K562 (cell line): Measurements from ENCODE around the gene NPFFR1. TPM values are rescaled to one million over a fixed set of nuclear protein-coding genes. Genes with fewer than 3 reads are reported as not detected.

Experiments
- ATAC-seq: fragments of 200-7000 bp; cut with Tn5 transposase; 3 replicates; pipeline ENCODE4 v1.9.1; 2020; ENCODE audit warnings: moderate library complexity
- BruUV-seq: library from RNA; stranded (reverse); fragments of 400-500 nt; replicated peaks from 2 replicates; lab custom pipeline; 2021; lab: Mats Ljungman, UMichigan
- CTCF ChIA-PET: fragments of 300-600 bp; formaldehyde crosslinking; extraction: SDS; loops from one replicate; lab custom pipeline; 2021; ENCODE audit warnings: low intra/inter-chr PET ratio; lab: Yijun Ruan, JAX
- POLR2A ChIA-PET: fragments of 300-600, 350-650 bp; sonication (Branson Sonifier 250); formaldehyde crosslinking; extraction: SDS; loops from one replicate; lab custom pipeline; 2021; ENCODE audit warnings: antibody characterized with exemption, inconsistent platforms; lab: Yijun Ruan, JAX
- DNase-seq, 4 experiments: peaks; one replicate each; pipeline versions ENCODE4 v3.0.0 to v3.0.0-alpha.2; 2011 to 2018; ENCODE audit warnings: low spot score in 3 of 4, mixed read lengths in 3 of 4; ENCODE audit errors: extremely low read depth in 1 of 4
- FAIRE-seq: peaks from 2 replicates; lab custom pipeline; 2011; peaks lifted over from hg19 to GRCh38; lab: Jason Lieb, UNC
- H2AFZ ChIP-seq: 2 replicates; pipeline ENCODE4 v1.6.0; 2011; ENCODE audit warnings: low read depth, low read length, control low read depth, inconsistent platforms
- H3K27ac ChIP-seq: fragments of 200-600 bp; 3 replicates; pipeline ENCODE4 v1.8.0; 2011; ENCODE audit warnings: low read depth, mild to moderate bottlenecking, control low read depth, inconsistent platforms, low read length, moderate library complexity, mixed read lengths; ENCODE audit errors: extremely low read depth
- H3K27me3 ChIP-seq, 2 experiments: fragments of 300-600 bp in 1 of 2; 2 replicates in 1 of 2; 3 replicates in 1 of 2; pipeline versions ENCODE4 v1.6.0 to v1.8.0; 2011; ENCODE audit warnings: inconsistent platforms in 2 of 2, low read length in 2 of 2, mild to moderate bottlenecking in 1 of 2, mixed read lengths in 1 of 2, moderate library complexity in 1 of 2; ENCODE audit not compliant: control insufficient read depth in 2 of 2, insufficient read depth in 2 of 2
- H3K36me3 ChIP-seq: fragments of 300-600 bp; 3 replicates; pipeline ENCODE4 v1.8.0; 2011; ENCODE audit warnings: mild to moderate bottlenecking, low read length, inconsistent platforms; ENCODE audit not compliant: control insufficient read depth, insufficient read depth
- H3K4me1 ChIP-seq, 2 experiments: fragments of 200-600 bp in 1 of 2; replicated peaks in 1 of 2; 2 replicates in 1 of 2; 3 replicates in 1 of 2; pipeline versions ENCODE4 v1.5.1 to v1.8.0; 2011; ENCODE audit warnings: inconsistent platforms in 2 of 2, low read length in 2 of 2, mild to moderate bottlenecking in 1 of 2, mixed read lengths in 1 of 2, moderate library complexity in 1 of 2; ENCODE audit not compliant: control insufficient read depth in 2 of 2, insufficient read depth in 2 of 2
- H3K4me2 ChIP-seq: 2 replicates; pipeline ENCODE4 v1.6.1; 2011; ENCODE audit warnings: low read length, control low read depth, inconsistent platforms, mixed read lengths; ENCODE audit not compliant: insufficient read depth
- H3K4me3 ChIP-seq: fragments of 200-600 bp; sonication (generic), shearing (Covaris generic); 2 replicates; pipeline ENCODE4 v1.5.1; 2016; ENCODE audit warnings: control low read depth, inconsistent platforms
- H3K79me2 ChIP-seq: fragments of 200-600 bp; 3 replicates; pipeline ENCODE4 v1.8.0; 2011; ENCODE audit warnings: low read length, inconsistent platforms; ENCODE audit not compliant: control insufficient read depth, insufficient read depth
- H3K9ac ChIP-seq, 2 experiments: 2 replicates each; pipeline versions ENCODE4 v1.6.0 to v1.6.1; 2011; ENCODE audit warnings: low read depth in 2 of 2, low read length in 2 of 2, control low read depth in 1 of 2, inconsistent platforms in 1 of 2, mild to moderate bottlenecking in 1 of 2, mixed read lengths in 1 of 2; ENCODE audit not compliant: insufficient read depth in 1 of 2
- H3K9me1 ChIP-seq: one replicate; pipeline ENCODE4 v1.6.0; 2011; ENCODE audit warnings: inconsistent platforms, mild to moderate bottlenecking, low read length, moderate library complexity; ENCODE audit not compliant: control insufficient read depth, insufficient read depth
- H3K9me3 ChIP-seq: replicated peaks from 2 replicates; pipeline ENCODE4 v1.5.1; 2011; ENCODE audit warnings: low read depth, low read length, inconsistent platforms; ENCODE audit not compliant: control insufficient read depth, insufficient read depth
- H4K20me1 ChIP-seq: replicated peaks from 2 replicates; pipeline ENCODE4 v1.6.1; 2011; ENCODE audit warnings: low read length, inconsistent platforms, mixed read lengths; ENCODE audit not compliant: control insufficient read depth, insufficient read depth
- CBX5 ChIP-seq: IDR thresholded peaks from 2 replicates; pipeline ENCODE4 v1.6.1; 2014; ENCODE audit warnings: low read depth, borderline replicate concordance
- FUS ChIP-seq: fragments of 200-400 bp; formaldehyde crosslinking; optimal IDR thresholded peaks from 2 replicates; pipeline ENCODE3; 2017; ENCODE audit warnings: low read depth, low read length
- NEUROD1 ChIP-seq: fragments of 150-350 bp; IDR thresholded peaks from 2 replicates; pipeline ENCODE4 v1.6.1; 2014; ENCODE audit warnings: borderline replicate concordance, low read length, low read depth; ENCODE audit not compliant: partially characterized antibody
- PRMT5 ChIP-seq: sonication (generic); formaldehyde crosslinking; IDR thresholded peaks from 2 replicates; pipeline ENCODE4 v1.5.0; 2020; ENCODE audit warnings: missing genetic modification reagents
- SRF ChIP-seq, 2 experiments: fragments of 250-450, 450-650 bp in 1 of 2; sonication (Bioruptor Pico) in 1 of 2; sonication (generic) in 1 of 2; formaldehyde crosslinking; IDR thresholded peaks; 2 replicates each; pipeline versions ENCODE4 v1.5.0 to v1.5.1; 2020 to 2022; ENCODE audit warnings: mild to moderate bottlenecking in 1 of 2, missing genetic modification reagents in 1 of 2
- SRSF3 ChIP-seq: fragments of 200-400 bp; formaldehyde crosslinking; IDR thresholded peaks from 2 replicates; pipeline ENCODE4 v1.6.1; 2016; ENCODE audit warnings: mild to moderate bottlenecking, low read length, moderate library complexity; ENCODE audit not compliant: insufficient read depth
- ZNF263 ChIP-seq: sonication (generic); formaldehyde crosslinking; IDR thresholded peaks from 2 replicates; pipeline ENCODE4 v1.8.0; 2022; ENCODE audit warnings: mild to moderate bottlenecking, missing genetic modification reagents, borderline replicate concordance
- ZNF75A ChIP-seq: fragments of 450-650 bp; formaldehyde crosslinking; IDR thresholded peaks from 2 replicates; pipeline ENCODE4 v1.4.0; 2020; ENCODE audit warnings: mild to moderate bottlenecking
- WGBS: fragments of 100-300 bp; shearing (Covaris generic); methylation state at CpG from one replicate; pipeline ENCODE4 v1.1.6; 2016; ENCODE audit warnings: low coverage, mixed read lengths; ENCODE audit not compliant: insufficient coverage; ENCODE audit errors: missing lambda C conversion rate; 5-methylcytosine and 5-hydroxymethylcytosine counted together
- in situ Hi-C: fragments of 300-500 bp; cut with MboI; formaldehyde crosslinking; loops from 4 replicates; pipeline ENCODE4 v1.15.0; 2018; ENCODE audit warnings: inconsistent platforms, mixed read lengths
- intact Hi-C: fragments of 100-400 bp; cut with micrococcal nuclease; formaldehyde crosslinking; loops from 2 replicates; pipeline ENCODE4 v1.14.2; 2022
- polyA plus RNA-seq, 8 experiments: library from polyadenylated mRNA; depleted of rRNA in 4 of 8; stranded (reverse) in 5 of 8; unstranded in 3 of 8; fragments of >200 nt; fragmentation: Nextera tagmentation in 2 of 8; fragmentation: Illumina TruSeq in 1 of 8; extraction: Ambion mirVana in 2 of 8; extraction: Trizol in 1 of 8; gene quantifications; 2 replicates each; pipeline versions ENCODE4 v1.2.1 to v1.2.3, GENCODE V29; 2011 to 2014; ENCODE audit warnings: inconsistent platforms in 1 of 8, missing spikeins in 1 of 8
- total RNA-seq, 7 experiments: library from RNA; depleted of rRNA in 6 of 7; stranded (reverse); fragments of >200 nt in 6 of 7; fragmentation: Illumina TruSeq in 2 of 7; extraction: Trizol in 2 of 7; gene quantifications; 2 replicates each; pipeline versions ENCODE4 v1.2.1 to v1.2.3, GENCODE V29; 2011 to 2021; ENCODE audit warnings: low replicate concordance in 1 of 7
- TF ChIP-seq, protein P1 (sequence below): fragments of 450-650 bp; IDR thresholded peaks from one replicate; pipeline ENCODE4 v1.6.1; 2018; ENCODE audit warnings: mild to moderate bottlenecking, moderate library complexity; ENCODE audit not compliant: partially characterized antibody
- TF ChIP-seq, protein P2 (sequence below), 2 experiments: fragments of 200-800 bp in 1 of 2; sonication (Bioruptor generic) in 1 of 2; sonication (generic) in 1 of 2; formaldehyde crosslinking in 1 of 2; IDR thresholded peaks in 1 of 2; conservative IDR thresholded peaks in 1 of 2; 2 replicates each; pipeline versions ENCODE4 v1.5.0 to v1.6.1; 2016 to 2020; ENCODE audit warnings: missing compliant biosample characterization in 1 of 2, missing genetic modification characterization in 1 of 2, missing genetic modification reagents in 1 of 2
- TF ChIP-seq, protein P3 (sequence below), 2 experiments: fragments of 450-650 bp; formaldehyde crosslinking in 1 of 2; IDR thresholded peaks; 2 replicates each; pipeline versions ENCODE4 v1.4.0 to v1.6.1; 2014 to 2020; ENCODE audit warnings: mild to moderate bottlenecking in 2 of 2, borderline replicate concordance in 1 of 2, low read depth in 1 of 2

The NPFFR1 gene
- total and polyA plus RNA-seq, 9 of the 15 experiments (the other 6 are each of a cell fraction or from before 2014, with no cell fraction given): under 0.01 TPM; not detected in 8

DNA sequence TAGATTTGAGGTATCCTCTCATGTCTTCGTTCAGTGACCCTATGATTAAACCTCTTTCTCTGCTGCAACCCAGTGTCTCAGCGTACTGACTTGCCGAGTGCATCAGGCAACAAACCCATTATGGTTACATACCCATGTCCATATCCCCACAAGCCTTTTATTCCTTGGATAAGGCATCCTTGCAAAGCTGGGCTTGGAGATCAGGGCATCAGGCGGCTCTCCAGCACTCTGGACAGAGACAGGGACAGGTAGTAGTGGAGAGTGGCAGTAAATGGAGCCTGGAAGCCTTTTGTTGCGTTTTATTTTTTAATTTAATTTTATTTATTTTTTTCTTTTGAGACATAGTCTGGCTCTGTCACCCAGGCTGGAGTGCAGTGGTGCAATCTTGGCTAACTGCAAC is 32.0 kb upstream of the NPFFR1 start:
- CTCF ChIA-PET: no interaction called here
- Histone ChIP-seq H3K36me3 (no peaks in the 10 kb centered on the region), H3K27ac (no peak overlapping the region), H3K4me3 (no peak overlapping the region), H3K9ac (no peak overlapping the region), H3K9me3 (no peaks in the 10 kb centered on the region), H3K4me2 (no peak overlapping the region), H3K9me1 (no peaks in the 10 kb centered on the region), H3K79me2 (no peaks in the 10 kb centered on the region), H4K20me1 (peaks cover 12% of the 10 kb centered on the region), H3K27me3 (no peaks in the 10 kb centered on the region; a peak in 1 of 5 replicates), H3K4me1 (no peaks in the 10 kb centered on the region), H2AFZ (no peak overlapping the region)
- 19% methylated on average over 5 of the region's 5 CpGs for WGBS
- POLR2A ChIA-PET: interaction anchor here (0.6 to 1.8 kb wide), 4 partner anchors 13 to 1819 kb away, joined by 3 to 6 read pairs (median 4); no protein-coding TSS in a partner anchor
- DNase-seq (no peak), FAIRE-seq (no peak), ATAC-seq (no peak)
- intact Hi-C loops (no loop called here), in situ Hi-C loops (no loop called here)
- BruUV-seq: no TSS peak
- no peak for TF ChIP-seq FUS
- TF ChIP-seq SRSF3: no peak
- no peak for TF ChIP-seq SRF (CRISPR knock-in tag; IDR thresholded peaks at IDR 0.05)
- TF ChIP-seq NEUROD1: no peak
- TF ChIP-seq, protein P1, sequence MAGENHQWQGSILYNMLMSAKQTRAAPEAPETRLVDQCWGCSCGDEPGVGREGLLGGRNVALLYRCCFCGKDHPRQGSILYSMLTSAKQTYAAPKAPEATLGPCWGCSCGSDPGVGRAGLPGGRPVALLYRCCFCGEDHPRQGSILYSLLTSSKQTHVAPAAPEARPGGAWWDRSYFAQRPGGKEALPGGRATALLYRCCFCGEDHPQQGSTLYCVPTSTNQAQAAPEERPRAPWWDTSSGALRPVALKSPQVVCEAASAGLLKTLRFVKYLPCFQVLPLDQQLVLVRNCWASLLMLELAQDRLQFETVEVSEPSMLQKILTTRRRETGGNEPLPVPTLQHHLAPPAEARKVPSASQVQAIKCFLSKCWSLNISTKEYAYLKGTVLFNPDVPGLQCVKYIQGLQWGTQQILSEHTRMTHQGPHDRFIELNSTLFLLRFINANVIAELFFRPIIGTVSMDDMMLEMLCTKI: no peak
- TF ChIP-seq, protein P2, sequence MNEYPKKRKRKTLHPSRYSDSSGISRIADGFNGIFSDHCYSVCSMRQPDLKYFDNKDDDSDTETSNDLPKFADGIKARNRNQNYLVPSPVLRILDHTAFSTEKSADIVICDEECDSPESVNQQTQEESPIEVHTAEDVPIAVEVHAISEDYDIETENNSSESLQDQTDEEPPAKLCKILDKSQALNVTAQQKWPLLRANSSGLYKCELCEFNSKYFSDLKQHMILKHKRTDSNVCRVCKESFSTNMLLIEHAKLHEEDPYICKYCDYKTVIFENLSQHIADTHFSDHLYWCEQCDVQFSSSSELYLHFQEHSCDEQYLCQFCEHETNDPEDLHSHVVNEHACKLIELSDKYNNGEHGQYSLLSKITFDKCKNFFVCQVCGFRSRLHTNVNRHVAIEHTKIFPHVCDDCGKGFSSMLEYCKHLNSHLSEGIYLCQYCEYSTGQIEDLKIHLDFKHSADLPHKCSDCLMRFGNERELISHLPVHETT (CRISPR knock-in tag; conservative IDR thresholded peaks at IDR 0.05 in 1 of 2, IDR thresholded peaks at IDR 0.05 in 1 of 2): no peak
- TF ChIP-seq ZNF75A (CRISPR knock-in tag): no peak
- no peak for TF ChIP-seq CBX5
- no peak for TF ChIP-seq PRMT5 (CRISPR knock-in tag)
- TF ChIP-seq, protein P3, sequence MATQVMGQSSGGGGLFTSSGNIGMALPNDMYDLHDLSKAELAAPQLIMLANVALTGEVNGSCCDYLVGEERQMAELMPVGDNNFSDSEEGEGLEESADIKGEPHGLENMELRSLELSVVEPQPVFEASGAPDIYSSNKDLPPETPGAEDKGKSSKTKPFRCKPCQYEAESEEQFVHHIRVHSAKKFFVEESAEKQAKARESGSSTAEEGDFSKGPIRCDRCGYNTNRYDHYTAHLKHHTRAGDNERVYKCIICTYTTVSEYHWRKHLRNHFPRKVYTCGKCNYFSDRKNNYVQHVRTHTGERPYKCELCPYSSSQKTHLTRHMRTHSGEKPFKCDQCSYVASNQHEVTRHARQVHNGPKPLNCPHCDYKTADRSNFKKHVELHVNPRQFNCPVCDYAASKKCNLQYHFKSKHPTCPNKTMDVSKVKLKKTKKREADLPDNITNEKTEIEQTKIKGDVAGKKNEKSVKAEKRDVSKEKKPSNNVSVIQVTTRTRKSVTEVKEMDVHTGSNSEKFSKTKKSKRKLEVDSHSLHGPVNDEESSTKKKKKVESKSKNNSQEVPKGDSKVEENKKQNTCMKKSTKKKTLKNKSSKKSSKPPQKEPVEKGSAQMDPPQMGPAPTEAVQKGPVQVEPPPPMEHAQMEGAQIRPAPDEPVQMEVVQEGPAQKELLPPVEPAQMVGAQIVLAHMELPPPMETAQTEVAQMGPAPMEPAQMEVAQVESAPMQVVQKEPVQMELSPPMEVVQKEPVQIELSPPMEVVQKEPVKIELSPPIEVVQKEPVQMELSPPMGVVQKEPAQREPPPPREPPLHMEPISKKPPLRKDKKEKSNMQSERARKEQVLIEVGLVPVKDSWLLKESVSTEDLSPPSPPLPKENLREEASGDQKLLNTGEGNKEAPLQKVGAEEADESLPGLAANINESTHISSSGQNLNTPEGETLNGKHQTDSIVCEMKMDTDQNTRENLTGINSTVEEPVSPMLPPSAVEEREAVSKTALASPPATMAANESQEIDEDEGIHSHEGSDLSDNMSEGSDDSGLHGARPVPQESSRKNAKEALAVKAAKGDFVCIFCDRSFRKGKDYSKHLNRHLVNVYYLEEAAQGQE (IDR thresholded peaks at IDR 0.05; ENCODE audit: borderline replicate concordance): peak; percentile 88
- TF ChIP-seq, protein P3 (CRISPR knock-in tag; IDR thresholded peaks at IDR 0.05; ENCODE audit: low read depth): no peak
- TF ChIP-seq ZNF263: no peak
